ENCODE data around the gene PJA2.

Gene PJA2

GRCh38 chr5:109307951-109308350, 101.8 kb downstream of the PJA2 start:
- Histone ChIP-seq H3K4me3 (ENCODE audit: low read length) (no peak overlapping the region), H3K79me2 (ENCODE audit: control insufficient read depth, low read length) (no peaks in the 10 kb centered on the region), H4K20me1 (ENCODE audit: control insufficient read depth, insufficient read depth, low read depth, low read length) (no peaks in the 10 kb centered on the region), H3K9me3 (ENCODE audit: control insufficient read depth, insufficient read depth, low read length) (no peaks in the 10 kb centered on the region), H3K36me3 (ENCODE audit: control insufficient read depth, low read length) (no peaks in the 10 kb centered on the region), H3K9me2 (replicated peaks; ENCODE audit: control insufficient read depth, low read length) (no peaks in the 10 kb centered on the region), H3F3A (ENCODE audit: control insufficient read depth, insufficient read depth) (no peaks in the 10 kb centered on the region), H3K4me2 (ENCODE audit: low read length) (no peak overlapping the region), H3K27ac (ENCODE audit: low read depth, low read length) (no peak overlapping the region), H3K27me3 (ENCODE audit: control insufficient read depth, low read length) (no peaks in the 10 kb centered on the region), H3K4me1 (ENCODE audit: control insufficient read depth, low read length) (no peaks in the 10 kb centered on the region)
- TF ChIP-seq EZH2phosphoT487 (IDR thresholded peaks at IDR 0.05; ENCODE audit: borderline replicate concordance, low read length) (no peak), CTCF (IDR thresholded peaks at IDR 0.05; ENCODE audit: low read depth, low read length, poor library complexity, severe bottlenecking) (no peak)

GRCh38 chr5:109307456-109307855, 102.3 kb downstream of the PJA2 start:
- Histone ChIP-seq H3K27ac (ENCODE audit: low read depth, low read length) (no peak overlapping the region), H3K36me3 (ENCODE audit: control insufficient read depth, low read length) (no peaks in the 10 kb centered on the region), H4K20me1 (ENCODE audit: control insufficient read depth, insufficient read depth, low read depth, low read length) (no peaks in the 10 kb centered on the region), H3K27me3 (ENCODE audit: control insufficient read depth, low read length) (no peaks in the 10 kb centered on the region), H3K9me2 (replicated peaks; ENCODE audit: control insufficient read depth, low read length) (no peaks in the 10 kb centered on the region), H3K4me1 (ENCODE audit: control insufficient read depth, low read length) (no peaks in the 10 kb centered on the region), H3K4me3 (ENCODE audit: low read length) (no peak overlapping the region), H3K9me3 (ENCODE audit: control insufficient read depth, insufficient read depth, low read length) (no peaks in the 10 kb centered on the region), H3K79me2 (ENCODE audit: control insufficient read depth, low read length) (no peaks in the 10 kb centered on the region), H3K4me2 (ENCODE audit: low read length) (no peak overlapping the region), H3F3A (ENCODE audit: control insufficient read depth, insufficient read depth) (no peaks in the 10 kb centered on the region)
- TF ChIP-seq EZH2phosphoT487 (IDR thresholded peaks at IDR 0.05; ENCODE audit: borderline replicate concordance, low read length) (no peak), CTCF (IDR thresholded peaks at IDR 0.05; ENCODE audit: low read depth, low read length, poor library complexity, severe bottlenecking) (no peak)

GRCh38 chr5:109305352-109305751, 104.4 kb downstream of the PJA2 start:
- Histone ChIP-seq H3K4me3 (ENCODE audit: low read length) (no peak overlapping the region), H3K79me2 (ENCODE audit: control insufficient read depth, low read length) (no peaks in the 10 kb centered on the region), H3K27ac (ENCODE audit: low read depth, low read length) (no peak overlapping the region), H4K20me1 (ENCODE audit: control insufficient read depth, insufficient read depth, low read depth, low read length) (no peaks in the 10 kb centered on the region), H3F3A (ENCODE audit: control insufficient read depth, insufficient read depth) (no peaks in the 10 kb centered on the region), H3K36me3 (ENCODE audit: control insufficient read depth, low read length) (no peaks in the 10 kb centered on the region), H3K4me1 (ENCODE audit: control insufficient read depth, low read length) (no peaks in the 10 kb centered on the region), H3K9me3 (ENCODE audit: control insufficient read depth, insufficient read depth, low read length) (no peaks in the 10 kb centered on the region), H3K27me3 (ENCODE audit: control insufficient read depth, low read length) (no peaks in the 10 kb centered on the region), H3K4me2 (ENCODE audit: low read length) (no peak overlapping the region), H3K9me2 (replicated peaks; ENCODE audit: control insufficient read depth, low read length) (no peaks in the 10 kb centered on the region)
- TF ChIP-seq CTCF (IDR thresholded peaks at IDR 0.05; ENCODE audit: low read depth, low read length, poor library complexity, severe bottlenecking) = no peak
- no peak for TF ChIP-seq EZH2phosphoT487 (IDR thresholded peaks at IDR 0.05; ENCODE audit: borderline replicate concordance, low read length)

GRCh38 chr5:109304309-109304708, 105.5 kb downstream of the PJA2 start:
- H3K9me3 ChIP-seq (ENCODE audit: control insufficient read depth, insufficient read depth, low read length) = no peaks in the 10 kb centered on the region
- no peak overlapping the region for H3K27ac ChIP-seq (ENCODE audit: low read depth, low read length)
- no peaks in the 10 kb centered on the region for H3K36me3 ChIP-seq (ENCODE audit: control insufficient read depth, low read length)
- TF ChIP-seq CTCF (IDR thresholded peaks at IDR 0.05; ENCODE audit: low read depth, low read length, poor library complexity, severe bottlenecking) (no peak), EZH2phosphoT487 (IDR thresholded peaks at IDR 0.05; ENCODE audit: borderline replicate concordance, low read length) (no peak)
- H3F3A ChIP-seq (ENCODE audit: control insufficient read depth, insufficient read depth) = no peaks in the 10 kb centered on the region
- no peaks in the 10 kb centered on the region for H4K20me1 ChIP-seq (ENCODE audit: control insufficient read depth, insufficient read depth, low read depth, low read length)
- H3K4me3 ChIP-seq (ENCODE audit: low read length) = no peak overlapping the region
- no peaks in the 10 kb centered on the region for H3K4me1 ChIP-seq (ENCODE audit: control insufficient read depth, low read length)
- H3K79me2 ChIP-seq (ENCODE audit: control insufficient read depth, low read length) = no peaks in the 10 kb centered on the region
- no peaks in the 10 kb centered on the region for H3K9me2 ChIP-seq (replicated peaks; ENCODE audit: control insufficient read depth, low read length)
- no peaks in the 10 kb centered on the region for H3K27me3 ChIP-seq (ENCODE audit: control insufficient read depth, low read length)
- no peak overlapping the region for H3K4me2 ChIP-seq (ENCODE audit: low read length)
